OCI-LY7 (cell line): ENCODE measurements around the gene SERGEF. TPM values are rescaled to one million over a fixed set of nuclear protein-coding genes. Genes with fewer than 3 reads are reported as not detected.

Experiments used
- BruUV-seq: library from RNA; stranded (reverse); fragments of 400-500 nt; replicated peaks from 2 replicates; lab custom pipeline; 2021; lab: Mats Ljungman, UMichigan
- CTCF ChIA-PET: fragments of 300-600 bp; sonication (Branson Sonifier 250); formaldehyde crosslinking; loops from one replicate; lab custom pipeline; 2022; ENCODE audit warnings: antibody characterized with exemption; ENCODE audit not compliant: unreplicated experiment; lab: Charles Lee
- POLR2A ChIA-PET: fragments of 300-600 bp; sonication (Branson Sonifier 250); formaldehyde crosslinking; loops from one replicate; lab custom pipeline; 2022; ENCODE audit warnings: antibody characterized with exemption; lab: Charles Lee
- DNase-seq: peaks from one replicate; pipeline ENCODE4 v3.0.0-alpha.2; 2015; ENCODE audit warnings: low spot score
- H2AFZ ChIP-seq: fragments of 200-600 bp; sonication (generic), shearing (Covaris generic); 2 replicates; pipeline ENCODE4 v1.6.1; 2014; ENCODE audit warnings: mild to moderate bottlenecking, antibody characterized with exemption, low read length, moderate library complexity
- H3K27ac ChIP-seq: fragments of 200-600 bp; sonication (generic); 2 replicates; pipeline ENCODE4 v1.5.1; 2014; ENCODE audit warnings: mixed run types, low read depth, mild to moderate bottlenecking, moderate library complexity, low read length, inconsistent platforms; ENCODE audit not compliant: poor library complexity, severe bottlenecking
- H3K36me3 ChIP-seq: fragments of 200-600 bp; sonication (generic); 2 replicates; pipeline ENCODE4 v1.6.1; 2014; ENCODE audit warnings: mild to moderate bottlenecking, antibody characterized with exemption, low read length, moderate library complexity, mixed read lengths; ENCODE audit not compliant: insufficient read depth
- H3K4me1 ChIP-seq: fragments of 200-600 bp; sonication (generic); 2 replicates; pipeline ENCODE4 v1.5.1; 2014; ENCODE audit warnings: mild to moderate bottlenecking, low read length; ENCODE audit not compliant: insufficient read depth, poor library complexity, severe bottlenecking
- H3K4me2 ChIP-seq: fragments of 200-600 bp; sonication (generic); 2 replicates; pipeline ENCODE4 v1.6.1; 2014; ENCODE audit warnings: mild to moderate bottlenecking, low read length
- H3K4me3 ChIP-seq: fragments of 200-600 bp; sonication (generic); 2 replicates; pipeline ENCODE4 v1.5.1; 2014; ENCODE audit warnings: mild to moderate bottlenecking, low read depth, low read length; ENCODE audit not compliant: poor library complexity, severe bottlenecking
- H3K79me2 ChIP-seq: fragments of 200-600 bp; sonication (generic); 2 replicates; pipeline ENCODE4 v1.6.1; 2016; ENCODE audit warnings: low read depth, mild to moderate bottlenecking, low read length, moderate library complexity, mixed read lengths; ENCODE audit not compliant: insufficient read depth
- H3K9me2 ChIP-seq: fragments of 200-600 bp; sonication (generic); 2 replicates; pipeline ENCODE4 v1.6.1; 2016; ENCODE audit warnings: mild to moderate bottlenecking, low read length, mixed read lengths; ENCODE audit not compliant: insufficient read depth
- H3K9me3 ChIP-seq: fragments of 200-600 bp; sonication (generic); 2 replicates; pipeline ENCODE4 v1.6.1; 2014; ENCODE audit warnings: mild to moderate bottlenecking, mixed run types, low read length, mixed read lengths
- H4K20me1 ChIP-seq: fragments of 200-600 bp; sonication (generic); 2 replicates; pipeline ENCODE4 v1.6.1; 2014; ENCODE audit warnings: mild to moderate bottlenecking, antibody characterized with exemption, low read length, moderate library complexity, mixed read lengths; ENCODE audit not compliant: insufficient read depth
- CTCF ChIP-seq: fragments of 200-600 bp; sonication (generic); conservative IDR thresholded peaks from 2 replicates; pipeline ENCODE4 v1.5.1; 2014; ENCODE audit warnings: mild to moderate bottlenecking, antibody characterized with exemption, low read length, moderate library complexity, mixed read lengths
- EZH2phosphoT487 ChIP-seq: fragments of 200-600 bp; sonication (generic); IDR thresholded peaks from 2 replicates; pipeline ENCODE4 v1.6.1; 2018; ENCODE audit warnings: low read depth, borderline replicate concordance, mild to moderate bottlenecking, mixed run types, antibody characterized with exemption, low read length, moderate library complexity, mixed read lengths
- intact Hi-C: fragments of 100-400 bp; cut with micrococcal nuclease; formaldehyde crosslinking; loops from one replicate; pipeline ENCODE4 v1.10.0; 2022; ENCODE audit not compliant: unreplicated experiment
- total RNA-seq, 2 experiments: library from RNA; depleted of rRNA in 1 of 2; stranded (reverse); fragments of >200 nt in 1 of 2; shearing (Covaris generic) in 1 of 2; gene quantifications; 2 replicates each; pipeline ENCODE4 v1.2.3, GENCODE V29; 2014 to 2022

SERGEF gene
- total RNA-seq, 2 experiments from 2014 or later: 35.4 to 42.2 TPM

GRCh38 chr11:17986007-17986710 is 26.7 kb downstream of the SERGEF start:
- H3K79me2 ChIP-seq: no peaks in the 10 kb centered on the region
- no peaks in the 10 kb centered on the region for H3K9me2 ChIP-seq
- intact Hi-C loops: no loop called here
- TF ChIP-seq EZH2phosphoT487: no peak
- no peak for TF ChIP-seq CTCF
- no peak overlapping the region for H3K27ac ChIP-seq
- H3K4me1 ChIP-seq: peaks cover 11% of the 10 kb centered on the region
- ChIA-PET POLR2A (interaction anchor here (0.6 kb wide), 1 partner anchor 185 kb away, joined by 4 read pairs; no protein-coding TSS in a partner anchor), CTCF (interaction anchor here (0.6 kb wide), 1 partner anchor 129 kb away, joined by 3 read pairs; no protein-coding TSS in a partner anchor)
- DNase-seq: no peak
- no peaks in the 10 kb centered on the region for H3K9me3 ChIP-seq
- no TSS peak for BruUV-seq
- no peak overlapping the region for H2AFZ ChIP-seq
- H3K4me3 ChIP-seq: no peak overlapping the region
- H4K20me1 ChIP-seq: no peaks in the 10 kb centered on the region
- H3K36me3 ChIP-seq: peaks cover 55% of the 10 kb centered on the region
- no peak overlapping the region for H3K4me2 ChIP-seq

- no TSS peak for BruUV-seq
- H3K27ac ChIP-seq: no peak overlapping the region
- CTCF ChIA-PET: no interaction called here
These were observed 27.3 kb downstream of the SERGEF start for GRCh38 chr11:17985517-17985916.

More at GRCh38 chr11:17985517-17985916, 27.3 kb downstream of the SERGEF start:
- Histone ChIP-seq H3K9me3 (no peaks in the 10 kb centered on the region), H3K4me2 (no peak overlapping the region), H4K20me1 (no peaks in the 10 kb centered on the region), H3K4me3 (no peak overlapping the region), H3K4me1 (peaks cover 11% of the 10 kb centered on the region), H2AFZ (no peak overlapping the region), H3K36me3 (peaks cover 55% of the 10 kb centered on the region), H3K9me2 (no peaks in the 10 kb centered on the region), H3K79me2 (no peaks in the 10 kb centered on the region)
- no peak for DNase-seq
- POLR2A ChIA-PET: no interaction called here
- TF ChIP-seq EZH2phosphoT487 (no peak), CTCF (no peak)
- intact Hi-C loops: no loop called here
